NCI-H2227 (cell line): ENCODE results near the gene TFB1M.
"Not testable (repeated sequence)": the region's sequence is repeated elsewhere in the genome, so short reads cannot be mapped to it uniquely, and the experiment has no call there.

Source experiments
- DNase-seq: peaks from one replicate; lab custom pipeline; 2025; ENCODE audit not compliant: unreplicated experiment; lab: John Stamatoyannopoulos, UW

TFB1M gene

DNA sequence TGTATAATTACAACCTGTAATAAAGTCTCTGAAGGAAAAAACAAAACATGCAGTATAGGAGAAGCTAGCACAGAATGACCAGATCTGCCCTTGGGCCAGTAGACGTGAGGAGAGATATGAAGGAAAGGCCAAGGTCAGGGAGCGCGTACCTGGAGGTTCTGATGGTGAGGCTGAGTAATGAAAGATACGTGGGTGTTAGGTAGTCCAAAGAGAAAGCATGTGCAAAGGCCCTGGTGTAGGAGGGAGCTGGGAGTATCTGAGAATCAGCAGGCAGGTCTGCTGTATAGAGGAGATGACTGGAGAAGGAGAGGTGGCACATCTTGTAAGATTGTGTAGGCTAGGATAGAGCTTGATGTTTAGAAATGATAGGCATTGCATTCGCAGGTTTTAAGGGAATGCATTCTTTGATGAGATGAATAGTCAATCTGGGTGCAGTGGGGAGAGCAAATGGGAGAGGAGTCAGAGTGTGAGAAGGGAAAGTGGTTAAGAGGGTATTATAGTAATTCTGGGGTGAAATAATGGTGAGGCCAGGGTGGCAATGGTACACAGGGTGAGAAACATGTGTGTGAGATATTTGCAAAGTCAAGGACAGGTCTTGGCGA is 15.9 kb upstream of the TFB1M start:
- DNase-seq = no peak

DNA sequence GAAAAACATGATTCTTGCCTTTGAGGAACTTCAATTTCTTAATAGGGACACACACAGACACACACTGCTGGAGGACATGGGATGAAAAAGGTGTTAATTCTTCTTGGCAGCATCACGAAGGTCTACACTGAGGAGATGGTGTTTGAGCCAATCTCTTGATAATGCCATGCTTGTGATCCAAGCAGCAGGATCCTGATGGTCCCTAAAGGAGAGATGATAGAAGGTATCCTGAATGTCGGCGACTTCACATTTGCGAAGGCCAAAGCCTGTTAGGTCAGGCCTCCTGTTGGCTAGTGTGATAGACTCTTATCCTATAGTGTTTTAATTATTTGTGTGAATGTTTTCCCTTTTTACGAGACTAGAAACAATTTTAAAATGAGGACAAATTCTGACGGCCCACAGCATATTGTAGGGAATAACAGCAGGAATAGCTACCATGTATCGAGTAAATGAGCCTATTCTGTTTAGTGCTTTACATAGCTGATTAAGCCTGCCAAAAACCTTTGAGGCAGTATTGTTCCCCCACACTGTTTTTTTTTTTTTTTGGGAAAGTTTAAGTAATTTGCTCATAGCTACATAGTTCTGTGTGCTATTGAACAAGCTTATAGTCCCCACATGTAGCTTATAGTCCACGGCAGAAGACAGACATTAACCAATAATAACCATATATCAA is 15.3 kb upstream of the TFB1M start:
- no peak for DNase-seq

- DNase-seq = no peak
Observed at GRCh38 chr6:155328539-155329459, 14.5 kb upstream of the TFB1M start.

DNA sequence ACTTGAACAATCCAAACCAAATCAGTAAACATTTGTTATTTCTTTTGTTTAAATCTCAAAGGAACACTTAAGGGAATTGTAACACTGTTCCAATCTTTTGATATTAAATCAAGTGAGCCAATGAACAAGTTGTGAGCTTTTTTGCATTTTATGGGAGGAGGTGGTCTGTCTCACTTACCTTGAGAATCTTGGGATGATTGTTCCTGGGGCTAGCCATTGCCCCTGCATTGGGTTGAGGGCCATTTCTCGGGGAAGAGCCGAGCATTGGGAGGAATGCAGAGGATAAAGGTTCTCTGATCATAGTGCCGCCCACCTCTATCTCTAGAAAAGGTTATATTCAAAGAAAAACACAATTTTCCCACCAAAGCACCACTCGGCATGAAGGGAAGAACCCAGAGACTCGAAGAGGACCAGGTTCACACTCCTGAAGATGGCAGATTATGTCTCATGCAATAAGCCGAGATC is 13.8 kb upstream of the TFB1M start:
- no peak for DNase-seq

- peak; percentile 57 for DNase-seq
Observed at GRCh38 chr6:155327326-155328073, 13.2 kb upstream of the TFB1M start.

DNA sequence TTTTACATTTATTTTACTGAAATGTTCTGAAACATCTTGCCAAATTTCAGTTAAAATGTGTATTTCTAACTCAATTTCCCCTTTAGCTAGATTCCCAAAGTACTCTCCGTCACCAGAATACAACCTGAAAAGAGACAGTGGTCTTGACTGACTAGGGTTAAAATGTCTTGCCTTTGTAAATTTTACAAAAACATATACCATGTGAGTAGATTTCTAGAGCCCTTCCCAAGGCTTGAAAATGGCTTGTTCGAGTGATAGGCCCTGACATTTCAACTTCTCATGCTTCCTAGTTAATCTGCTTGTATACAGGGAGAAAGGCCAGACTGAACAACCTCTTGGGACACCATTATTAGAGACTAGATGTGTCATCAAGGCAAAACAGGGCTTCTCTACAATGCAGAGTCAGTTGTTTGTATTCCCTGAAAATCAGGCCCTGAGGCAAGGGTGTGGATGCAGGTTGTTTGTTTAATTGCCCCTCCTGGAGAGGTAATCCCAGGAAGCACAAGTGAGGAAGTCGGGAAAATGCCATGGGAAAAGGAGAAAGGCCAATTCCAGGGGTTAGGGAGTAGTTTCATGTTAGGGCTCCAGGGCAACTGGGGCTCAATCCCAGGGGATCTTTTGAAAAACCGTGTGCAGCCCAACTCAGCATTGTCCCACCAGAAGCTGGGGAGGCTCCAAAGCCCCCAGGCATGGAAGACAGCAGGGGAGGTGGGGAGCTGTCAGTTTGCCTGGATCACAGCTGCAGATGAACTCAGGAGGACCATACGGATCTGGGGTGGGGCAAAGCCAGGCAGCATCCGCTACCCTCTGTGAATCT is 11.6 kb upstream of the TFB1M start:
- no peak for DNase-seq

- DNase-seq = no peak
Observed at GRCh38 chr6:155324993-155325392, 10.7 kb upstream of the TFB1M start.

- no peak for DNase-seq
Observed at GRCh38 chr6:155324172-155324571, 9.9 kb upstream of the TFB1M start.

DNA sequence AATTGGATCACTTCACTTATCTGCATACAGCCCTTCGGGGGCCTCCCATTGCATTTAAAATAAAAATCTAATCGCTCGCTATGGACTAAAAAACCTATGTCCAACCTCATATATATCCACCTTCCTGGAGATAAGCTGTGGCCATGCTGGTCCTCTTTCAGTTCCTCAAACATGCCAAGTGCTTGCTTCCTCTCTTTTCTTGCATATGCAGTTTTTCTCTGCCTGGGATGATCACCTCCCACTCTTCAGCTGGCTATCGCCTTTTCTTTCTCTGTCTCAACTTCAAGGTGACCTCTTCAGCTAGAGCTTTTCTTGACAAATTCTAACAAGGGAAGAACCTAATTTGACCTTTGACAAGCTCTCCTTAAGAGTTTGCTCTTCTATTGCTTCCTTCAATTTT is 5.6 kb upstream of the TFB1M start:
- DNase-seq = no peak

DNA sequence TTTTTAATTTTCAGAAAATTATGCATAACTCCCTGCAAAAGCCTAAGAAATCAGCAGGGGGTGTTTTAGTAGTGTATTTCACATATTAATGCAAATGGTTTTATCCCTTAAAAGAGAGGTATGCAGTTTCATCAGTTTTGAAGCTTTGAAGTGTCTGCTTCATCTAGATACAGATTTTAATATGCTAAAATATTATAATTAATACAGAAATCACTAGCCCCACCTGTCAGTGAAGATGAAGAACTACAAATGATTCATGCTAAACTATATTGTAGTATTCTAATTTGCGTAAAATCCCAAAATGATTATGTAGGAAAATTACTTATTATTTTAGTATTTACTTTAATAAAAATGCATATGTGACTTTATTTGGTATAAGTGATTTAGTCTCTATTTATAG is 2.9 kb upstream of the TFB1M start:
- DNase-seq = no peak

DNA sequence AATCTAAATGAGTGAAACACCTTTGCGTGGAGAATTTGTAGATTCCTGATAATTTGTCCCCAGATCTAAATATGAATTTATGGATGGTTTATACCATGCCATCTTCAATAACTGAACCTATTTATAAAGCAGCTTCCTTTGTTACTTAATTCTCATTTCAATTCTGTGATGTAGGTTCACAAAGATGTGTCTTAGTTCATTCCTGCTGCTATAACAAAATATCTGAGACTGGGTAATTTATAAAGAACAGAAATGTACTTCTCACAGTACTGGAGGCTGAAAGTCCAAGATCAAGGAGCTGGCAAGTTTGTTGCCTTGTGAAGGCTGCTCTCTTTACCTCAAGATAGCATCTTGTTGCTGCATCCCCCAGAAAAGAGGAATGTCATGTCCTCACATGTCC is 2.1 kb upstream of the TFB1M start:
- DNase-seq = no peak

- no peak for DNase-seq
Observed at GRCh38 chr6:155315516-155315871, 1.2 kb upstream of the TFB1M start.

GRCh38 chr6:155314773-155315515 is 660 bp upstream of the TFB1M start:
- peak; percentile 86 for DNase-seq

DNA sequence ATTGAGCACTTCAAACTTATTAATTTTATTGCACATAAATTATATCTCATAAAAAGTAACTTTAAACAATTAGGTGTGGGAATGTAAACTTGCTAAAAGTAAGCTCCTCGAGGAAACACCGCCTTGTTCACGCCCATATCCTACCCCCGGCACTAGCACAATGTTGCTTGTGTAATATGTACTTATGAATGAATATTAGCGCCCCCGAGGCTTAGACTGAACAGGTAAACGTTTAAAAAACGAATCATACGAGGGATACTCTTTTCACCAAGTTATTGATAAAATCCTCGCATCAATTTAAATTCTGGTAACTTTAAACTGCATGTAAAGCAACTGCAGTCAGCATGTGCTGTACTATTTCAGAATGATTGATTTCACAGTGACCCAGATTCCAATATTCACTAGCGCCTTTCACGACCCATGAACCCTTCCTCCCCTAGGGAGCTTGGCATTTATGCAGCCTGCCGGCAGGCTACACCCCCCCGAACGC is 637 bp downstream of the TFB1M start:
- DNase-seq = no peak

DNA sequence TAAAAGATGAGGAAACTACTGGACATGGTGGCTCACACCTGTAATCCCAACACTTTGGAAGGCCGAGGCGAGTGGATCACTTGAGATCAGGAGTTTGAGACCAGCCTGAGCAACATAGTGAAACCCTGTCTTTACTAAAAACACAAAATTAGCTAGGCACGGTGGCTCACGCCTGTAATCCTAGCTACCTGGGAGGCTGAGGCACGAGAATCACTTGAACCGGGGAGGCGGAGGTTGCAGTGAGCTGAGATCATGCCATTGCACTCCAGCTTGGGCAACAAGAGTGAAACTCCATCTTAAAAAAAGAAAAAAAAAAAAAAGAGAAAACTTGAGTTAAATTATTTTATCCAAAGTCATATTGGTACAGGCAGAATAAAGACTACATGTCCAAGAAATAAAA is 1.3 kb downstream of the TFB1M start:
- DNase-seq = not testable (repeated sequence)

DNA sequence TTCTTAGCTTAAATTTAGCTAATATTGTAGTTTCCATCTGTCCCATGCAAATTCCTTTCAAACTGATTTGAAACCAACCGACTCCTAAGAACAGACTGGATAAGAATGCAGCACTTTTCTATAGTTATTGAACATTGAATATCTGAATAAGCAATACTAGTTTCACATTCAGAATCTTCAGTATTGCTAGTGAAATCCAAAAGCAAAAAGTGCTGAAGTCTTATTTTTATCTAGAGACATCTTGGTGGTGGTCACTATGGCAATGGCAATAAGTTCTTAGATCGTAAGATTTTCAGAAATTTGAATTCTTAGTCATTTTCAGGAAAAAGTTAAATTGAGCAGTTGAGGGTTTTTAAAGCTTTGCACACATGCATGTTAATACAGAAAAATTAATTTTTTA is 2.7 kb downstream of the TFB1M start:
- DNase-seq = no peak

DNA sequence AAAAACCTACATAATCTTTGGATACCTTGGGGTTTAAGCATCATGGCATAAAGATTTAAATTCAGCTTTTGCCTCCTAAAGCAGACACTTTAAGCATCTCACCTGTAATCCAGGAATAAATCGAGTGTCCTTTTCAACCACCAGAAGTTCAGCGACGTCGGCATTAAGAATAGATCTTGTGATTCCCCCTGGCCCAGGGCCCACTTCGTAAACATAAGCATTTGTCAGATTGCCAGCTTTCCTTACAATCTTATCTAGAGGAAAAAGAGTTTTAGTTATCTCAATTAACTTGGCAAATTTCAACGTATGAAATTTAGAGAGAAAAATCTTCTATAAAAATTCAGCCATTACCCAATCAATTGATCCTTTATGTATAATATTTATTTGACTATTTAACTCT is 3.2 kb downstream of the TFB1M start:
- no peak for DNase-seq

DNA sequence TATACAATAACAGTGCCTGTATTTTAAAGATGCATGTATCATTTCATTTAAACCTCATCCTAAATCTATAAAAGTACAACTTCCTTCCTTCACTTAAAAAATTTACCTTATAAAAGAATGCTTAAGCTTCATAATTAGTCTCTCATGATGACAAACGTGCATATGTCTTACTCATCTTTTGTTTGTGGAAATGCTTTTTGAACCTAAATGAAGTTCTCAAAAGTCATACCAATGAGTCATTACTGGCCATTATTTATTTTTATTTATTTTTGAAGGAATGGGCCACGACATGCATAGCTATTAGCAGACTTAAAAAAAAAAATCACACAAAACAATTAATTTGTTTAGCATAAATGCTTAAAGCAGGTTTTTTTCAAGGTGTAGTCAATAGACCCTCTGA is 3.7 kb downstream of the TFB1M start:
- no peak for DNase-seq

DNA sequence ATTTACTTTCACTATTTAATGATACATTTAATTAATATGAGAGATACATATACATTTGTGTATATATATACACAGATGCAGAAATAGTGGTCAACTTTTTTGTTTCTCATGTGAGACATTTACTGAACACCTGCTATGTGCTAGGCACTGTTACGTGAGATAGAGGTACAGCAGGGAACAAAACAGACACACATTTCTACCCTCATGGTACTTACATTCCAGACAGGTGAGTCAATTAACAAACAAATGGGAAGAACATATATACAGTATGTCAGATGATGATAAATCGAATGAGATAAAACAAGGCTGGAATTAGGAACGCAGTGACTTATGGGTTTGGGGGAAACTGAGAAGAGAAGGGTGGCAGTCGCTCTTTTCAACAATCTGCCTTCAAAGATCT is 5.1 kb downstream of the TFB1M start:
- no peak for DNase-seq

DNA sequence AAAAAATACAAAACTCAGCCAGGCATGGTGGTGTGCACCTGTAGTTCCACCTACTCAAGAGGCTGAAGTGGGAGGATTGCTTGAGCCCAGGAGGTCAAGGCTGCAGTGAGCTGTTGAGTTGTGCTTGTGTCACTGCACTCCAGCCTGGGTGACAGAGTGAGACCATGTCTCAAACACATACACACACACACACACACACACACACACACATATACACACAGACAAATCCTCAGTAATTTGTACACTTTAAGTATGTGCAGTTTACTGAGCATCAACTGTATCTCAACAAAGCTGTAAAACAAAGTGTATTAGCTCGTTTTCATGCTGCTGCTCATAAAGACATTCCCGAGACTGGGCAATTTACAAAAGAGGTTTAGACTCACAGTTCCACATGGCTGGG is 7.3 kb downstream of the TFB1M start:
- no peak for DNase-seq
